HG03095 (cell line): ENCODE results near the gene MRFAP1L1.

ENCODE experiments used
- ATAC-seq: cut with Tn5 transposase; IDR thresholded peaks from one replicate; pipeline ENCODE4 v1.9.1; 2021; ENCODE audit warnings: moderate library complexity; ENCODE audit not compliant: unreplicated experiment

The MRFAP1L1 gene

GRCh38 chr4:6716958-6717655 is 7.4 kb upstream of the MRFAP1L1 start:
- ATAC-seq, result no peak

DNA sequence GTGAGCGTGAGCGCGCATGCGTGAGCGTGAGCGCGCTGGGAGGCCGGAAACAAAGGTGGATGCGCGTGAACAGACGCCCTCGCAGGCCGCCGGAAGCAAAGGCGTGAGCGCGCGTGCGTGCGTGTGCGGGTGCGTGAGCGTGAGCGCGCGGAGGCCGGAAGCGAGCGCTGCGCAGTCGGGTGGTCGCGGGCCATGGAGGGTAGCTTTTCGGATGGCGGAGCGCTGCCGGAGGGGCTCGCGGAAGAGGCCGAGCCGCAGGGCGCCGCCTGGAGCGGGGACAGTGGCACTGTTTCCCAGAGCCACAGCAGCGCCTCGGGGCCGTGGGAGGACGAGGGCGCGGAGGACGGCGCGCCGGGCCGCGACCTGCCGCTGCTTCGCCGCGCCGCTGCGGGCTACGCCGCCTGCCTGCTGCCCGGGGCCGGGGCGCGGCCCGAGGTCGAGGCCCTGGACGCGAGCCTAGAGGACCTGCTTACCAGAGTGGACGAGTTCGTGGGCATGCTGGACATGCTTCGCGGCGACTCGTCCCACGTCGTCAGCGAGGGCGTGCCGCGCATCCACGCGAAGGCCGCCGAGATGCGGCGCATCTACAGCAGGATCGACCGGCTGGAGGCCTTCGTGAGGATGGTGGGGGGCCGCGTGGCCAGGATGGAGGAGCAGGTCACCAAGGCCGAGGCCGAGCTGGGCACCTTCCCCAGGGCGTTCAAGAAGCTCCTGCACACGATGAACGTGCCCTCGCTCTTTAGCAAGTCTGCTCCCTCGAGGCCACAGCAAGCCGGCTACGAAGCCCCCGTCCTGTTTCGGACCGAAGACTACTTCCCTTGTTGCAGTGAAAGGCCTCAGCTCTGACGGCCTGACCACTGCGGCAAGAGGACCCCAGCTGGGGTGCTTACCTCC is 6.6 kb upstream of the MRFAP1L1 start, which contains the start of gene BLOC1S4:
BLOC1S4 (plus strand) TSS at position 157 of the 894 bp plus-strand sequence; CDS start at position 193, 36 bp downstream.
- peak; percentile 68 for ATAC-seq

DNA sequence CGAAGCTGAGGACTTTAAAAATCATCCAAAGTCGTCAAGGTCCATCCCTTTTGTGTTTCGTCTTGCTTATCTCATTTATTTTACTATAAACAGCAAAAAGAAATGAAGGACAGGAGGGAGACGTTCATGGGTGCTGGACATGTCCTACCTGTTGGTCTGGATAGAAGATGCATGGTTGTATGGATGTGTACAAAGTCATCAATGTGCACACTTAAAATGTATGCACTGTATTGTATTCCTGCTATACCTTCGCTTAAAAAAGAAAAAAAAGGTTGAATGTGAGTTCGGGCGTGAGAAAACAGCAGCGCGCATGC is 6.0 kb upstream of the MRFAP1L1 start:
- no peak for ATAC-seq

- no peak for ATAC-seq
These were observed 5.3 kb upstream of the MRFAP1L1 start for GRCh38 chr4:6714954-6715353.

DNA sequence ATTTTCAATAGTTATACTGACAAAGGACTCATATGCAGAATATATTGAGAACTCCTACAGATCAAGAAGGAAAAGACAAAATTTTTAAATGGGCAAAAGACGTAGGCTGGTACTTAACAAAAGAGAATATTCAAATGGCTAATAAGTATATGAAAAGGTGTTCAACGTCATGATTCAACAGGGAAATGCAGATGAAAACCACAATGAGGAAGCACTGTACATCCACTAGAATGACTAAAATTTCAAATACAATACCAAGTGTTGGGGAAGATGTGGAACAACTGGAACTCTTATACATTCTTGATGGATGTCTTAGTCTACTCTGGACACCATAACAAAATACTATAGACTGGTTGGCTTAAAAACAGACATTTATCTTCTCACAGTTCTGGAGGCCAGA is 1.3 kb upstream of the MRFAP1L1 start:
- ATAC-seq, result no peak

DNA sequence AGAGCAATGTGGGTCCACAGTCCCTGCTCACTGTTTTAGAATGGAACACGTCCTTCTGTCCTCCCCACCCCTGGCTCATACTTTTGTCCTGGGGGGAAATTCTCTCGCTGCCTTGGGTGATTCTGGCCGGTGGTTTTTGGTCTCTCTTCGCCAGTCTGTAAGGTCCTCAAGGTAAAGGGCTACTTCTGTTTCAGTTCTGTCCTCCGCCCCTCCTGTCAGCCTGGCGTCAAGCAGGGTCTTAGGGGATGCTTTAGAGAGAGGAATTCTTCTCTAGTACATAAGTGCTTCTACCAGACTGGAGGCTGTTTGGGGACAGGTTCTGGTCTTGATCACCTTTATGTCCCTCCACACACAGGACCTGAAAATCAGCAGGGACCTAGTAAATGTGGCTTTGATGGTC is 617 bp upstream of the MRFAP1L1 start:
- no peak for ATAC-seq

DNA sequence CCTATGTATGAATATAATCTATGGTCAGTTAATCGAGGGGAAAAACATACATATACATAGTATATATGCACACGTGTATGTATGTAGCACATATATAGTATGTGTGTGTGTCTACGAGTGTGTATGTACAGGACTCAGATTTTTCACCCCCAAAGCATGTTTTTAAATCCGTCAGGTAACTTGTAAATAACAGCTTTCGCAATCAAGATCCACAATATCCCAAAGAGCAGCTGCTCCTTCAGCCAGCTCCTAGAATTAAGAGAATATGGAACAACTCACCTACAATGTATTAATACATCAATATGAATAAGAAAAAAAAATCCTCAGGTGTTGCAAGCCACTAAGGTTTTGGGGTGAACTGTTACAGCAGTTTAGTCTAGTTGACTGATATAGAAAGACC is 3.5 kb downstream of the MRFAP1L1 start:
- no peak for ATAC-seq

DNA sequence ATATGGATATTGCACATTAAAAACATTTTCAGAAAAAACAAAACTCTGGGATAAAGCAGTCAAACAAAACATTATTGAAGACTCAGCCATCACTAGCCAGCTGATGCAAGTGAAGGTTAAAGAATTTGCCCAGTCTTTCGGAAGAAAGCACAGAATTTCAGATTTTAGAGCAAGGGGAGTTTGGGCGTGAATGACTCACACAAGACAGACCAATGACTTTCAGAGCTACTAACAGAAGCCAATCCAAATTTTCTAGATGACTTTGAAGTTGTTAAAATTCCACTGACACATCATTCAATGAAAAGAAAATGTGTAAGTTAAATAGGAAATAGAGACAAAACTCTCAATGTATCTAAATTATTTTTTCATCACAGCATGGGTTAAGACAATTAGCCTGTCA is 4.0 kb downstream of the MRFAP1L1 start:
- no peak for ATAC-seq

GRCh38 chr4:6703786-6704185 is 5.9 kb downstream of the MRFAP1L1 start:
- no peak for ATAC-seq

DNA sequence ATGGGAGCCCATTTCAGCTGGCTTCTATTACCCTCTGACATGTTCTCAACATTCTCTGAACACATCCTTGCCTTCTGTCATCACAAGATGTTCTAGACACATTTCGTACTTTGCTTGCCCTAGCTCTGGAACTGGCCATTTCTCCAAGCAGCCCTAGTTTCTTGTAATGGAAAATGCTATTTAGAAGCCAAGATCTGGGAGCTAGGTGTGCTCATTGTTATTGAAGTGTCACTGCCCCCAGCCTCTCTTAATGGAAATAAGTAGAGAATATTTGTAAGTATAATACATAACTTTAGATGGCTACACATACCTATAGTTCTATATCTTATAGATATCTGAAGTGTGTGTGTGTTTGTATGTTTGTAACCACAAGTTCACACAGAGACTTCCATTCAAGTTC is 6.9 kb downstream of the MRFAP1L1 start:
- no peak for ATAC-seq

DNA sequence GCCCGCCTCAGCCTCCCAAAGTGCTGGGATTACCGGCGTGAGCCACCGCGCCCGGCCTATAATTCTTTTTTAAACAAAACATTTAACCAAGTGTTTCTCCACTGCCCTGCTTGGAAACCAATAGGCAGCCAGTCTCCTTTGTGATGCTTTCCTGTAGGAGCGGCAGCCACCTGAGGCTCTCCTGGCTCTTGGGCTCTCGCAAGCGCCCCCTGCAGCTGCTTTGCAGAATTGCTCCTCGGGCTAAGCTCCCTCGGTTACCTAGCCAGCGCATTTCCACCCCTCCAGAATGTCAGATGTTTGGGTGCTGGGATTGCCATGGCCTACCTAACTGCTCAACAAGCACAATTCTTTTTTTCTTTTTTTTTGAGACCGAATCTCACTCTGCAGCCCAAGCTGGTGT is 8.3 kb downstream of the MRFAP1L1 start:
- no peak for ATAC-seq

DNA sequence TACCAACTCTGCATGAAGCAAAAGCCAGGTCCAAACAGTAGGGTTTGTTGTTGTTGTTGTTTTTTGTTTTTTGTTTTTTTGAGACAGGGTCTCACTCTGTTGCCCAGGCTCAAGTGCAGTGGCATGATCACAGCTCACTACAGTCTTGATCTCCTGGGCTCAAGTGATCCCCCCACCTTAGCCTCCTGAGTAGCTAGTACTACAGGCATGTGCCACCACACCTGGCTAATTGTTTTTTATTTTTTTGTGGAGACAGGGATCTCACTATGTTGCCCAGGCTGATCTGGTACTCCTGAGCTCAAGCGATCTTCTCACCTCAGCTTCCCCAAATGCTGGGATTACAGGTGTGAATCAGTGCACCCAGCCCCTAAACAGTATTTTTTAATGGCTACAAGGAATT is 9.8 kb downstream of the MRFAP1L1 start:
- ATAC-seq, result no peak

GRCh38 chr4:6699388-6699787 is 10.3 kb downstream of the MRFAP1L1 start:
- no peak for ATAC-seq

DNA sequence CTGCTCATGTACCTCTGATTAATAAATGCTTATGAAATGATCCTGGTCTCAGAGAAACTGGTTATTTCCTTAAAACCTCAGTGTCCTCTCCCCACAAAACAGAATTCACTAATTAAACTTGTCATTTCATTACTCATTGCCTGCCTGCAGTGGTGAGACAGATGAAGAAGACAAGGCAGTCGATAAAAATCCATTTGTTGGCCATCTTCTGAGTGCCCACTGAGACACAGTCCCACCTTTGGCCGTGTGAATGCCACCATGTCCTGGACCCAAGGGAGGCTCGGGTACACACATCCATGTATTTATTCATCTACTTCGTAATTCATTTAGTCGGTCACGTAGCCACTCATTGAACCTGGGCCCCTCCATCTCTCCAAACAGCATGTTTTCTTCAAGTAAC is 12.5 kb downstream of the MRFAP1L1 start:
- no peak for ATAC-seq

DNA sequence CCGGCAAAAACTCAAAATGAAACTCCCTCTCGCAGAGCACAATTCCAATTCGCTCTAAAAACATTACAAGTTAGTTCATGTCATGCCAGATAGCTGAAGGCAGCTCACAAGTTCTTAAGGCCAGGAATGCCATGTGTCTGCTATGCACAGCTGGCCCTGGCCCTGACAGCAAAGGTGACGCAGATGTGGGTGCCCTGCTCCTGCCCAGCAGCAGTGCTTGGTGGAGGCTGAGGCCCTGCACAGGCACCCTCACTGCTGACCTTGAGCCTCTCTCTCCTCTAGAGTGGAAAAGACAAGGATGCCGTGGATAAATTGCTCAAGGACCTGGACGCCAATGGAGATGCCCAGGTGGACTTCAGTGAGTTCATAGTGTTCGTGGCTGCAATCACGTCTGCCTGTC is 13.1 kb downstream of the MRFAP1L1 start:
- ATAC-seq, result no peak

DNA sequence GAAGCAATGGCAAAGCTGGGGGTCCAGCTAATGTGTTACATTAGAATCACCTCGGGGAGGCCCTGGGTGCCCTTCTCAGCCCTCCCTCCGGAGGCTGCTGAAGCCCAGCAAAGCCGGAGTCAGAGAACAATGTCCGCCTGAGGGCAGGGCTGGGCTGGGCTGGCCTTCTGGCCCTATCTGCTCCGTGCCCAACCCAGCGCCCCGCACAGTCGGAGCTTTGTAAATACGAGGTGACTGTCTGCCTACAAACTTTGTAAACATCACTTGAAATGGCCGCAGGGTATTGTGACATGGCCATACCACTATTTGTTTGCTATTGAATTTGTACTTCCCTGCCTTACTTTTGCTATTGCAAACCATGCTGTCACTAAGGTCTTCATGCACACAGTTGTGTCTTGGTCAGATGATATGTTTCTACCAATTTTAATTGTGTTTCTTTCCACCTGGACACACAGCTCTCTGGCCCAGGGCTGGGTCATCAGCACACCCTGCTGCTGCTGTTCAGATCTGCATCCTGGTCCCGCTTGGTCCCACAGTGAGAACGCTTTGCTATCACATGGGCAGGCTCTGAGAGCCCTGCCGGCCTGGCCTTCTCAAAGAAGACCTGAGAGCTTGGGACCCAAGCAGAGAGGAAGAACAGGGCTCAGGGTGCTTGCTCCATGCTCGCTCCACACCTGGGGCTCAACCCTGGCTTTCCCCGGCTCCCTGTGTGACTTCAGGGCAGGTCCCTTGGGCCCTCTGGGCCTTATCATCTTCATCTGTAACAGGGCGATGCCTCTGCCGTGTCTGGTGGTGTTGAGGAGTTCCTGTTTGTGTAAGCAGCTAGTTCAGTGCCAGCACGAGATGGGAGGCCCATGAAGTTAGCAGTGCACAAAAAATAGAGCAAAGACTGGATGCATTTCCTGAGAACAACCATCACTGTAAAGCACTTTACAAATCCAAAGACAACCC is 13.7 kb downstream of the MRFAP1L1 start:
- no peak for ATAC-seq

- no peak for ATAC-seq
These were observed 15.3 kb downstream of the MRFAP1L1 start for GRCh38 chr4:6694177-6694901.

DNA sequence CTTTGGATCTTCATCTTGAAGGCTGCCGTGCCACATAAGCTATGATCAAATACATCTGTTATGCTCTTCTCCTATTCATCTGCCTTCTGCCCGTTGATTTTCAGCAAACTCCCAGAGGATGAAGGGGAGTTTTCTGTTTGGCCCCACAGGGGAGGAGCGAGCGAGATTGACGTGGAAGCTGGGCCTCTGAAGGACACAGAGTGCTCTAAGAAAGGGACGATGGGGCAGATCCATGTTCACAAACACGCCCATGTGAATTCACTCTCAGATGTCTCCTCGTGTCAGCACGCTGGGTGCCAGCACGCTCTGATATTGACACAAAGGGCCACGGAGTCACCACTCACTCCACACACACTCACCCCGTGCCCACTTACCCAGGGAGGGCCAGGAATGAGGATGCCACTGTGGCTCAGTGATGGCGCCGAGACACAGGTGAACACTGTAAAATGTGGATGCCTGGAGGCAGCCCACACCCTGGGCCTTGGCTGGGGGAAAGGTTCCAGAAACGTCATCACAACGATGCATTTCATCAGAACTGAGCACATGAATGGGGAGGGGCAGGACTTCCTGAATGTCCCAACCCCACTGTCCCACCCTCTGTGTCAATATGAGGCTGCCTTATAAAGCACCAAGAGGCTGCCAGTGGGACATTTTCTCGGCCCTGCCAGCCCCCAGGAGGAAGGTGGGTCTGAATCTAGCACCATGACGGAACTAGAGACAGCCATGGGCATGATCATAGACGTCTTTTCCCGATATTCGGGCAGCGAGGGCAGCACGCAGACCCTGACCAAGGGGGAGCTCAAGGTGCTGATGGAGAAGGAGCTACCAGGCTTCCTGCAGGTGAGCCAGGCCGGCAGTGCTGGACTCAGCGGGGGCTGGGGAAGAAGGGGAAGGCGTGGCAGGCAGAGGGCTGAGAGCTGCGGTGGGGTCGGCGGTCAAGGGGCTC is 16.2 kb downstream of the MRFAP1L1 start, which contains the start of gene S100P:
S100P (plus strand) TSS at position 648 of the 946 bp plus-strand sequence; CDS start at position 703, 55 bp downstream.
- ATAC-seq, result no peak

GRCh38 chr4:6692806-6693205 is 16.9 kb downstream of the MRFAP1L1 start:
- no peak for ATAC-seq
